Body of pancreas (tissue), 4 donors: Measurements from ENCODE around the gene RNU6-9. TPM values are rescaled to one million over a fixed set of nuclear protein-coding genes. Genes with fewer than 3 reads are reported as not detected.
A peak's percentile ranks its signal among the peaks of the same experiment; 100 is the strongest.

Source experiments
- ATAC-seq: fragments of 150-250 bp; one replicate; pipeline ENCODE4 v1.9.1; 2016
- DNase-seq, 4 donors: peaks; one replicate each; pipeline ENCODE4 v3.0.0-alpha.2; 2019
- H3K27ac ChIP-seq, 4 donors: fragments of 200-600 bp; sonication (generic); 1 replicate in 3 of 4; 2 replicates in 1 of 4; pipeline versions ENCODE4 v1.5.1 to v1.6.1; 2016 to 2019; ENCODE audit warnings: mild to moderate bottlenecking in 1 of 4, mixed read lengths in 1 of 4, moderate library complexity in 1 of 4
- H3K27me3 ChIP-seq, 2 donors: fragments of 200-600 bp; sonication (generic); one replicate each; pipeline ENCODE4 v1.6.0; 2016; ENCODE audit warnings: mild to moderate bottlenecking in 1 of 2
- H3K36me3 ChIP-seq, 2 donors: fragments of 200-600 bp; sonication (generic); replicated peaks in 1 of 2; 2 replicates each; pipeline ENCODE4 v1.5.1; 2016; ENCODE audit warnings: low read depth in 2 of 2; ENCODE audit not compliant: insufficient read depth in 1 of 2
- H3K4me1 ChIP-seq: fragments of 200-600 bp; sonication (generic); one replicate; pipeline ENCODE4 v1.6.0; 2016
- H3K4me3 ChIP-seq, 2 donors: fragments of 200-600 bp; sonication (generic); 1 replicate in 1 of 2; 2 replicates in 1 of 2; pipeline ENCODE4 v1.5.1; 2016 to 2019
- H3K9me3 ChIP-seq, 3 donors: fragments of 200-600 bp; sonication (generic); 1 replicate in 2 of 3; 2 replicates in 1 of 3; pipeline ENCODE4 v1.5.1; 2016
- CTCF ChIP-seq, 7 experiments: fragments of 450-650 bp in 4 of 7; fragments of 200-600 bp in 3 of 7; sonication (generic) in 3 of 7; IDR thresholded peaks; one replicate each; pipeline ENCODE4 v1.5.1; 2016 to 2019; ENCODE audit warnings: antibody characterized with exemption in 7 of 7
- POLR2A ChIP-seq, 3 donors: fragments of 450-650 bp; IDR thresholded peaks; one replicate each; pipeline ENCODE4 v1.6.1; 2016; ENCODE audit warnings: antibody characterized with exemption in 3 of 3, mild to moderate bottlenecking in 2 of 3
- WGBS, 2 donors: methylation state at CpG; one replicate each; pipeline ENCODE4 v1.1.5; 2017; 5-methylcytosine and 5-hydroxymethylcytosine counted together
- intact Hi-C: fragments of 100-400 bp; cut with DNase I; formaldehyde crosslinking; loops from one replicate; pipeline ENCODE4 v1.15.1; 2023
- total RNA-seq, 2 donors: library from RNA; depleted of rRNA; stranded (reverse); fragments of >200 nt; gene quantifications; one replicate each; pipeline ENCODE4 v1.1.0, GENCODE V29; 2016

RNU6-9 gene
- total RNA-seq, 2 donors from 2014 or later: not detected

DNA sequence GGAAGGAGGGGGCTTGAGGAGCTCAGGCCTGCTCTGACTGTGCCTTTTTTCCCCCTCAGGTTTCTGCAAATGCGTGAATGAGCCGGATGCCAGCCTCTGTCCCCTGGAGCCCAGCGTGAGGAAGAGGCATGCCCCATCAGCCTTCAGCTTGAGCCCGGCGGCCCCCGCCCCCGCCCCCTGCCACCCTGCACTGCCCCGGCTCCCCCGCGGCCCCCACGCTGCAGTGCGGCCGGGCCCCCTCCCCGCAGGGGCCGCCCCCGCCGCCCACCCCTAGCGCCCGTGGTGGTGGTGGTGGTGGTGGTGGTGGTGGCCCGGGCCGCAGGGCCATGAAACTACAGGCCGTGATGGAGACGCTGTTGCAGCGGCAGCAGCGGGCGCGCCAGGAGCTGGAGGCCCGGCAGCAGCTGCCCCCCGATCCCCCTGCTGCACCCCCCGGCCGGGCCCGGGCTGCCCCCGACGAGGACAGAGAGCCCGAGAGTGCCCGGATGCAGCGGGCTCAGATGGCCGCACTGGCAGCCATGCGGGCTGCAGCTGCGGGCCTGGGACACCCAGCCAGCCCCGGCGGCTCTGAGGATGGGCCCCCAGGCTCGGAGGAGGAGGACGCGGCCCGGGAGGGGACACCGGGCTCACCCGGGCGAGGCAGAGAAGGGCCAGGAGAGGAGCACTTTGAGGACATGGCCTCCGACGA, 36.1 kb downstream of the RNU6-9 start:
- H3K27ac ChIP-seq: no peak overlapping the region

GRCh38 chr19:929891-930258, 36.6 kb downstream of the RNU6-9 start:
- peaks cover 43% of the 10 kb centered on the region for H3K4me1 ChIP-seq
- ATAC-seq: no peak
- no peak for DNase-seq
- TF ChIP-seq POLR2A (IDR thresholded peaks at IDR 0.05) (no peak), CTCF (IDR thresholded peaks at IDR 0.05) (no peak)
- WGBS, 2 donors: 92 to 95% methylated on average over 6 of the region's 6 CpGs
- H3K9me3 ChIP-seq: no peaks in the 10 kb centered on the region
- no peaks in the 10 kb centered on the region for H3K27me3 ChIP-seq
- H3K4me3 ChIP-seq: no peak overlapping the region
- H3K36me3 ChIP-seq: no peaks in the 10 kb centered on the region
- intact Hi-C loops: no loop called here
- H3K27ac ChIP-seq: no peak overlapping the region

More for the DNA sequence above, 36.1 kb downstream of the RNU6-9 start:
- TF ChIP-seq CTCF (IDR thresholded peaks at IDR 0.05): no peak
- TF ChIP-seq POLR2A (IDR thresholded peaks at IDR 0.05): no peak
- no peaks in the 10 kb centered on the region for H3K36me3 ChIP-seq
- no peak for ATAC-seq
- H3K4me1 ChIP-seq: peaks cover 43% of the 10 kb centered on the region
- H3K9me3 ChIP-seq: no peaks in the 10 kb centered on the region
- DNase-seq: no peak
- H3K4me3 ChIP-seq: no peak overlapping the region
- intact Hi-C loops: no loop called here
- 92 to 94% methylated on average over 8 to 33 of the region's 51 CpGs for WGBS, 2 donors
- H3K27me3 ChIP-seq: no peaks in the 10 kb centered on the region

GRCh38 chr19:931860-932647, 38.8 kb downstream of the RNU6-9 start:
- Histone ChIP-seq H3K27me3 (no peaks in the 10 kb centered on the region), H3K9me3 (no peaks in the 10 kb centered on the region), H3K27ac (peak overlapping the region in 1 of 4 donors; percentile 41), H3K36me3 (no peaks in the 10 kb centered on the region), H3K4me1 (peaks cover 46% of the 10 kb centered on the region), H3K4me3 (no peak overlapping the region)
- ATAC-seq (no peak), DNase-seq (no peak)
- no peak for TF ChIP-seq POLR2A (IDR thresholded peaks at IDR 0.05)
- TF ChIP-seq CTCF (IDR thresholded peaks at IDR 0.05): no peak
- intact Hi-C loops: no loop called here
- WGBS, 2 donors: 89 to 94% methylated on average over 24 to 30 of the region's 32 CpGs

GRCh38 chr19:932648-933552, 39.6 kb downstream of the RNU6-9 start:
- 54 to 74% methylated on average over 16 to 50 of the region's 54 CpGs for WGBS, 2 donors
- ATAC-seq (no peak), DNase-seq (peak in 3 of 4 donors; percentile 46 to 66 (median 51))
- Histone ChIP-seq H3K4me3 (no peak overlapping the region), H3K36me3 (no peaks in the 10 kb centered on the region), H3K27me3 (no peaks in the 10 kb centered on the region), H3K27ac (peak overlapping the region in 3 of 4 donors; percentile 41 to 92 (median 84)), H3K9me3 (no peaks in the 10 kb centered on the region), H3K4me1 (peaks cover 38% of the 10 kb centered on the region)
- no peak for TF ChIP-seq CTCF (IDR thresholded peaks at IDR 0.05)
- TF ChIP-seq POLR2A (IDR thresholded peaks at IDR 0.05): no peak
- intact Hi-C loops: no loop called here
